Nephron (organoid): ENCODE data around the gene CHAD.

Source experiments
- H3K27ac Mint-ChIP-seq, 3 experiments: 2 replicates each; pipeline ENCODE4 v1.8.0; 2020; ENCODE audit warnings: mixed read lengths in 3 of 3, mild to moderate bottlenecking in 2 of 3, moderate library complexity in 1 of 3
- H3K27me3 Mint-ChIP-seq: 2 replicates; pipeline ENCODE4 v1.8.0; 2021; ENCODE audit warnings: low read depth, mild to moderate bottlenecking, moderate library complexity, mixed read lengths
- H3K36me3 Mint-ChIP-seq: 2 replicates; pipeline ENCODE4 v1.8.0; 2020; ENCODE audit warnings: low read depth, mixed read lengths
- H3K4me1 Mint-ChIP-seq: 2 replicates; pipeline ENCODE4 v1.8.0; 2020; ENCODE audit warnings: mixed read lengths
- H3K4me3 Mint-ChIP-seq, 3 experiments: 2 replicates each; pipeline ENCODE4 v1.8.0; 2020; ENCODE audit warnings: mild to moderate bottlenecking in 3 of 3, mixed read lengths in 3 of 3, moderate library complexity in 2 of 3
- H3K9me3 Mint-ChIP-seq: 2 replicates; pipeline ENCODE4 v1.8.0; 2020; ENCODE audit warnings: mixed read lengths
- TF ChIP-seq, protein P1 (sequence below), 3 experiments: fragments of 200-600 bp; sonication (generic); IDR thresholded peaks; one replicate each; pipeline ENCODE4 v1.5.0; 2021; ENCODE audit warnings: antibody characterized with exemption in 3 of 3; ENCODE audit not compliant: unreplicated experiment in 3 of 3

Gene CHAD

DNA sequence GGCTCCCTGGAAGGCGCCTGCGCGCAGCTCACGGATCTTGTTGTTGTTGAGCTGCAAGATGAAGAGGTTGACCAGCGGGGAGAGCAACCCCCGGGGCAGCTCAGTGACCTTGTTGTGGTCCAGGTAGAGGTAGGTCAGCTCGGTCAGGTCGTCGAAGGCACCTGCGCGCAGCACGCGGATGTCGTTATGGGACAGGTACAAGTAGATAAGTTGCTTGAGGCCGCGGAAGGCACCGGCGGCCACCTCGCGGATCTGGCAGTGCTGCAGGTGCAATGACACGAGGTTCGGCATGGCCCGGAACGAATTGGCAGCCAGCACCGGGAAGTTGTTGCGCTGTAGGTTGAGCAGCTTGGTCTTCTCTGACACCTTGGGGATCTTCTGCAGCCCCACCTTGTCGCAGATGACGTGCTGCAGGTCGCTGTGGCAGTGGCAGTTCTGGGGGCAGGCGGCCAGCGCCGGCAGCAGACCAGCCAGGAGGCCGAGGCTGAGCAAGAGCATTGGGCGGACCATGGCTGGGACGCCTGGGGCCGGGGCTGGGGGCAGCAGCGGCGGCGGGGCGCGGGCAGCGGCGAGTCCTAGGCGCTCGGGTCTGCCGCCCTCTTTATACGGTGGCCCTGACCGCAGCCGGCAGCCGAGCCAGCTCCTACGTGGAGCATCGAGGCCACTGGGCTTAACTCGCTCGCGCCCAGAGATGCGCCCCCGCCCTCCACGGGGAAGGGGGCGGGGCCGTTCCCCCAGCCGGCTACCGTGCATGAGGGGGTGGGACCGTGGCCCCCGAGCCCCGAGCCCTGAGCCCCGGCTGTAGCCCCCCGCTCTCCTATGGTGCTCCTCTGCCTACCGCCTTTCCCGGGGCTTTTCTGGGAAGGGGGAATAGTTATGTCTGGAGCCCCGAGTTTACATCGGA, at the start of gene CHAD:
Gene CHAD, minus strand, starts transcription at position 577 of the 904 bp plus-strand sequence. Its CDS starts 67 bp downstream, at position 510.
- Mint-ChIP-seq H3K36me3 (peaks cover 15% of the 10 kb centered on the region), H3K4me3 (peak within 1 kb of the TSS; percentile 65 to 70 (median 66)), H3K27me3 (peaks cover 57% of the 10 kb centered on the region), H3K4me1 (peaks cover 44% of the 10 kb centered on the region), H3K27ac (no peak within 1 kb of the TSS), H3K9me3 (no peaks in the 10 kb centered on the region)
- TF ChIP-seq, protein P1, sequence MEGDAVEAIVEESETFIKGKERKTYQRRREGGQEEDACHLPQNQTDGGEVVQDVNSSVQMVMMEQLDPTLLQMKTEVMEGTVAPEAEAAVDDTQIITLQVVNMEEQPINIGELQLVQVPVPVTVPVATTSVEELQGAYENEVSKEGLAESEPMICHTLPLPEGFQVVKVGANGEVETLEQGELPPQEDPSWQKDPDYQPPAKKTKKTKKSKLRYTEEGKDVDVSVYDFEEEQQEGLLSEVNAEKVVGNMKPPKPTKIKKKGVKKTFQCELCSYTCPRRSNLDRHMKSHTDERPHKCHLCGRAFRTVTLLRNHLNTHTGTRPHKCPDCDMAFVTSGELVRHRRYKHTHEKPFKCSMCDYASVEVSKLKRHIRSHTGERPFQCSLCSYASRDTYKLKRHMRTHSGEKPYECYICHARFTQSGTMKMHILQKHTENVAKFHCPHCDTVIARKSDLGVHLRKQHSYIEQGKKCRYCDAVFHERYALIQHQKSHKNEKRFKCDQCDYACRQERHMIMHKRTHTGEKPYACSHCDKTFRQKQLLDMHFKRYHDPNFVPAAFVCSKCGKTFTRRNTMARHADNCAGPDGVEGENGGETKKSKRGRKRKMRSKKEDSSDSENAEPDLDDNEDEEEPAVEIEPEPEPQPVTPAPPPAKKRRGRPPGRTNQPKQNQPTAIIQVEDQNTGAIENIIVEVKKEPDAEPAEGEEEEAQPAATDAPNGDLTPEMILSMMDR (IDR thresholded peaks at IDR 0.05; ENCODE audit: unreplicated experiment in 3 of 3) = no peak

- TF ChIP-seq, protein P1 (IDR thresholded peaks at IDR 0.05; ENCODE audit: unreplicated experiment in 3 of 3) = no peak
- H3K9me3 Mint-ChIP-seq = no peaks in the 10 kb centered on the region
- H3K27me3 Mint-ChIP-seq = peaks cover 3% of the 10 kb centered on the region
- peak overlapping the region; percentile 66 to 92 (median 85) for H3K27ac Mint-ChIP-seq
- H3K4me3 Mint-ChIP-seq = no peak overlapping the region
- no peaks in the 10 kb centered on the region for H3K36me3 Mint-ChIP-seq
- H3K4me1 Mint-ChIP-seq = peaks cover 37% of the 10 kb centered on the region
Measured at GRCh38 chr17:50517504-50518383, 49.1 kb upstream of the CHAD start.

DNA sequence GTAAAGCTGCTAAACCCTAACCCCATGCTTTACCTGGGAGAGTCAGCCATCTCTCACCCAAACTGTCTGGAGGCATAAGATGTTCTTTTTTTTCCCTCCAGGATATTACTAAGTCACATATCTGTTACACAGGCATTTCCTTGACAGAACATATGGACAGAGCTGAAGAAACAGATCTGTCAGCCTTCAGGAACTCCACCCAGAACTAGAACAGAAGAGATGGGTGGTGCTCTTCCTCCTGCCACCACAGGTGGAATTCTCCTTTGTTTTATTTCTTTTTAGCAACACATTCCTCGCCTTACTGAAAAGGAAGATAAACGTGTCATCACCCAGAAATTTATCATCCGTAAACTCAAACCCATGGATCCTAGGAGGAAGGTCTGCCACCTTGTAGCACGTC, 48.3 kb upstream of the CHAD start:
- TF ChIP-seq, protein P1 (IDR thresholded peaks at IDR 0.05; ENCODE audit: unreplicated experiment in 3 of 3) = no peak
- no peak overlapping the region for H3K4me3 Mint-ChIP-seq
- peaks cover 2% of the 10 kb centered on the region for H3K27me3 Mint-ChIP-seq
- no peaks in the 10 kb centered on the region for H3K9me3 Mint-ChIP-seq
- no peaks in the 10 kb centered on the region for H3K36me3 Mint-ChIP-seq
- H3K4me1 Mint-ChIP-seq = peaks cover 37% of the 10 kb centered on the region
- H3K27ac Mint-ChIP-seq = peak overlapping the region in 2 of 3 experiments; percentile 42

GRCh38 chr17:50514936-50515702, 46.4 kb upstream of the CHAD start:
- TF ChIP-seq, protein P1 (IDR thresholded peaks at IDR 0.05; ENCODE audit: unreplicated experiment in 3 of 3) = no peak
- peaks cover 39% of the 10 kb centered on the region for H3K4me1 Mint-ChIP-seq
- no peaks in the 10 kb centered on the region for H3K36me3 Mint-ChIP-seq
- no peaks in the 10 kb centered on the region for H3K9me3 Mint-ChIP-seq
- H3K4me3 Mint-ChIP-seq = no peak overlapping the region
- H3K27me3 Mint-ChIP-seq = no peaks in the 10 kb centered on the region
- peak overlapping the region; percentile 60 to 92 (median 63) for H3K27ac Mint-ChIP-seq

DNA sequence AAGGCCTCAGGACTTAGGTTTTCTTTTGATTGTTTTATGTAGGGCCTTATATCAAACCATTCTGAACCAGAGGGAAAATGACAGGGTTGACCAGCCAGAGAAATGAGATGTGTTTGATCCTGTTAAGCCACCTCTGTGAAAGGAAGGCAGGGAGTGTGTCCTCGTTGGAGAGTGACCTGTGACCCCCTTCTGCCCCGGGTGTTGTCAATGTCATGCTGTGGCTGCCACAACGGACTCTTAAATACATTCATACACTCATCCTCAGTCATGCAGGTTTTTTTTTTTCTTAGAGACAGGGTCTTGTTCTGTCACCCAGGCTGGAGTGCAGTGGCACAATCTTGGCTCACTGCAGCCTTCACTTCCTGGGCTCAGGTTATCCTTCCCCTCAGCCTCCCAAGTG, 45.7 kb upstream of the CHAD start:
- H3K27ac Mint-ChIP-seq = peak overlapping the region in 2 of 3 experiments; percentile 60 to 92
- no peak overlapping the region for H3K4me3 Mint-ChIP-seq
- peaks cover 43% of the 10 kb centered on the region for H3K4me1 Mint-ChIP-seq
- no peaks in the 10 kb centered on the region for H3K9me3 Mint-ChIP-seq
- TF ChIP-seq, protein P1 (IDR thresholded peaks at IDR 0.05; ENCODE audit: unreplicated experiment in 3 of 3) = no peak
- no peaks in the 10 kb centered on the region for H3K27me3 Mint-ChIP-seq
- H3K36me3 Mint-ChIP-seq = no peaks in the 10 kb centered on the region
